T47D (cell line): ENCODE results near the gene FOXC2.

Experiments
- DNase-seq, 2 experiments: peaks; one replicate each; pipeline versions ENCODE4 v3.0.0 to v3.0.0-alpha.2; 2011 to 2012; ENCODE audit warnings: low read depth in 1 of 2, low spot score in 1 of 2
- JUND ChIP-seq: IDR thresholded peaks from 2 replicates; pipeline ENCODE4 v1.6.1; 2012; ENCODE audit warnings: low read depth
- in situ Hi-C: cut with HindIII; loops from 2 replicates; pipeline ENCODE4 v1.10.0; 2016; ENCODE audit warnings: low sequenced_read_pairs, low pct_unique_long_range_greater_than_20kb

Gene FOXC2

DNA sequence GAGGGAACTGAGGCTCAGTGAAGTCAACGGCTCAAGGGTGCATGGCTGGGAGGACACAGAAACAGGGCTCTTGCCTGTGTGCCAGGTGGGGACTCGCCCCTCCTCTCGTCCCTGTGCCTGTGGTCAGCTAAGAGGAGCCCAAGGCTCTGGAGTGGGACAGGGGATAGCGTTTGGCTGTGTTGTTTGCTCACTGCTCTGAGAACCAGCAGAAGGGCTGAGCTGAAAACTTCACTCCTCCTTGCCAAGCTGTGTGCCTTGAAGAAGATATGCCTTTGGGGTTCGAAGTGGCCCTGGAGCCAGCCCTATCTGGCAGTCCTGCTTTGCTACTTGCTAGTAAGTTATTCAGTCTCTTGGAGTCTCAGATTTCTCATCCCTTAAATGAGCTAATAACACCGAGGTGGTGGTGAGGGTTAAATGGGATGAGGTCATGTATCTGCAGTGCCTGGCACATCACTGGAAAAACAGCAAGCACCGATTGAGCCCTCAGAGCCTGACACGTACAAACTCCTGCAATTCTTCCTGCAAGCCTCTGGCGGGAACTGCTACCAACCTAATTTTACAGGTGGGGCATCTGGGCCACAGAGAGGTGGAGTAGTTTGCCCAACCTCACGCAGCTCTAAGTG, 29.5 kb downstream of the FOXC2 start:
- TF ChIP-seq JUND = no peak
- DNase-seq = no peak
- in situ Hi-C loops = no loop called here

DNA sequence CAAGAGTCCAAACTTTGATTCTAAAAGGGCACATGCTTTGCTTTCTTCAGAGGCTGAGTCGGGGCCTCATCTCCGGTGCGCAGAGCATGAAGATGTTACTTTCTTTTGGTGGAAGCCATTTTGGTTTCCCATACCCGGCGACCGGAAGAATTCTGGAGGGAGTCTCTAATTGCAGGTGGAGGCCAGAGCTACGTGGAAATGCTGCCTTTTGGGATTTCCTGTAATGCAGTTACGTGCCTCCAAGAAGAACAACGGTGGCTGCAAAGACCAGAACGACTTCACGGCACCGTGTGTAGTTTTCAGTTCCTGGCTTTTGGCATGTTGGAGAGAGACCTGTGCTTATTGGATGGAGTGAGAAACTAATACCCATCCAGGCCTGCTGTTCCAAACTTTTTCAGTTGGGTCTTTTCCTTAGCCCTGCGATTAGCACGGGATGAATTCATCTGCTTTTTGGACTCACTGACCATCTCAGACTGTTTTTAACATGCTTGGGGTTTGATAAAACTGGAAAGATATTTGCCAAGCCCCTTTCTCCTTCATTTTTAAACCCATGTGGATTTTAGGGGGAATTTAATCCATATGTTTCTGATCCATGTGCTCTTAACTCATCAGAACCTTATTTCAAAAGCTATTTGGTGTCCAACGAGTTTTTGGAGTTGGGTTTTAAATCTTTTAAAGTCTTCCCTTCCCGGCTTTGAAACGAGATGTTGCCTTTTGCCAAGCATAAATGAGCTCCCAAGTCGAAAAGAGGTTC, 30.7 kb downstream of the FOXC2 start:
- no peak for DNase-seq
- TF ChIP-seq JUND = no peak
- in situ Hi-C loops = no loop called here

- TF ChIP-seq JUND = no peak
- in situ Hi-C loops = no loop called here
- peak in 1 of 2 experiments; percentile 21 for DNase-seq
Measured at GRCh38 chr16:86597880-86598606, 31.4 kb downstream of the FOXC2 start.

DNA sequence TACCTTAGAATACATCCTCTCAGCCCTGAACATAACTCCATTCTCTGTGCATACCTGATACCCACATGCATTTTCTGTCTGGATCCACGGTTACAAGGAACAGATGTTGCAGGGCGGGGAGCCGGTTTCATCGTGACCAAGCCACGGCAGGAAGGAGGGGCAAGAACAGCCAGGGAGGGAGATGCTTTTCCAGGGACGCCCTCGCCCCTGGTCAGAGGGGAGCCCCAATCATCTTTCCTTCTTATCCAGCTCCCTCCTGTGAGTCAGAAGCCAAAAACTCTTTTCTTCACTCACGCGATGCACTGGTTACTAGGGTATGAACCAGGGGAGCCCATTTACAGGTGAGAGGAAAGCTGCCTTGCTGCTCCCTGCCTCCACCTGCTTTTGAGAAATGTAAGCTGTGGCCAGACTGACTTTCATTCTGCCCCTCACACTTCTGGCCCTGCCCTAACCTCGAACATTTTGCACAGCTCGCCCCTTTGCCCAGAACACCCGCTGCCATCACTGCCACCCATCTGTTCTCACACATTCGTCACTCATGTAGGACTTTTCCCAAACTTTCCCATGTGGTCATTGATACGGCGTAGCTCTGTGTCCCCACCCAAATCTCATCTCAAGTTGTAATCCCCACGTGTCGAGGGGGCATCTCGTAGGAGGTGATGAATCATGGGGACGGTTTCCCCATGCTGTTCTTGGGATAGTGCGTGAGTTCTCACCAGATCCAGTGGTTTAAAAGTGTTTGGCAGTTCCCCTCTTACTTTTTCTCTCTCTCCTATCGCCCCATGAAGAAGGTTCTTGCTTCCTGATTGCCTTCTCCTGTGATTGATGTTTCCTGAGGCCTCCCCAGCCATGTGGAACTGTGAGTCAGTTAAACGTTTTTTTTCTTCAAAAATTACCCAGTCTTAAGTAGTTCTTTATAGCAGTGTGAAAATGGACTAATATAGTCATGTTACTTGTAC, 32.3 kb downstream of the FOXC2 start:
- in situ Hi-C loops = no loop called here
- DNase-seq = no peak
- no peak for TF ChIP-seq JUND

DNA sequence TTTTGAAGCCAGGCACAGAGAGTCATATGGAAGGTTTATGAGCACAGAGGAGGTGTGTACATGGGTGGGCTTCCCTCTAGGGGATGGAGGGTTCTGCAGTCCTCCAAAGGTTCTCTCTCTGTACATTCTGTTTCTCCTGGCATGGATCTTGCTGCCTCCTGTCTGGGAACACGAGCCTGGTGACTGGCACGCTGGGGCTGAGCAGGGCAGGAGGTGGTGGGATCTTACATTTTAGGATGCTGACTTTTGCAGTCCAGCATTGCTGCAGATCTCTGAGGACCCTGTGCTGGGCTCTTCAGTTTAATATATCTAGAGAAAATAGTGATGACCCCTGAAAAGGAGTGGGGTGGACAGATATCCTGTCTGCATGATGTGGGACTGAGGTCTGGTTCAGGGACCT, 34.7 kb downstream of the FOXC2 start:
- DNase-seq = no peak
- in situ Hi-C loops = no loop called here
- no peak for TF ChIP-seq JUND

- no peak for TF ChIP-seq JUND
- in situ Hi-C loops = no loop called here
- no peak for DNase-seq
Measured at GRCh38 chr16:86602521-86602920, 35.9 kb downstream of the FOXC2 start.

GRCh38 chr16:86604436-86605193, 38.0 kb downstream of the FOXC2 start:
- no peak for TF ChIP-seq JUND
- peak; percentile 66 to 79 for DNase-seq
- in situ Hi-C loops = no loop called here

GRCh38 chr16:86605950-86606349, 39.3 kb downstream of the FOXC2 start:
- in situ Hi-C loops = no loop called here
- TF ChIP-seq JUND = no peak
- DNase-seq = no peak

GRCh38 chr16:86608301-86608747, 41.7 kb downstream of the FOXC2 start:
- no peak for DNase-seq
- in situ Hi-C loops = no loop called here
- no peak for TF ChIP-seq JUND

DNA sequence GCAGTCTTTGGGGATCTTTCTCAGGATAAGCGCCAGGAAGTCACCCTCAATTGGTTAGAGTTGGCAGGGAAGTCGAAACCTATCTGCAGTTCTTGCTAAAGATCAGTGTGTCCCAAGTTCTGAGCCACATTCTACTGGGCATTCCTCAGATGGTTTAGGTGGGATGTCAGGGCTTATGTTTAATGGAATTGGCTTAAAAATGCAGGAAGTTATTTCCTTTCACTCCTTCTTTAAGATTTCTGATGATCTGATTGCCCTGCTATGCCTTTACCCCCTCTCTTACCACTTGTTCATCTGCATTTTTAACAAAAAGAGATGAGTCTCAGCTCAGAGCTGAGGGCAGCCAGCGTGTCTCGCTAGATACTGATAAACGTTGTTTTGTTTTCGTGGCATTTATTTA, 42.5 kb downstream of the FOXC2 start:
- no peak for DNase-seq
- TF ChIP-seq JUND = no peak
- in situ Hi-C loops = no loop called here

GRCh38 chr16:86609661-86610060, 43.0 kb downstream of the FOXC2 start:
- in situ Hi-C loops = no loop called here
- no peak for TF ChIP-seq JUND
- DNase-seq = no peak
